Measurements from ENCODE around the gene COL9A2. TPM values are rescaled to one million over a fixed set of nuclear protein-coding genes. Genes with fewer than 3 reads are reported as not detected.

Gene COL9A2
- total RNA-seq, 1 donor from 2014 or later: 2.1 TPM

DNA sequence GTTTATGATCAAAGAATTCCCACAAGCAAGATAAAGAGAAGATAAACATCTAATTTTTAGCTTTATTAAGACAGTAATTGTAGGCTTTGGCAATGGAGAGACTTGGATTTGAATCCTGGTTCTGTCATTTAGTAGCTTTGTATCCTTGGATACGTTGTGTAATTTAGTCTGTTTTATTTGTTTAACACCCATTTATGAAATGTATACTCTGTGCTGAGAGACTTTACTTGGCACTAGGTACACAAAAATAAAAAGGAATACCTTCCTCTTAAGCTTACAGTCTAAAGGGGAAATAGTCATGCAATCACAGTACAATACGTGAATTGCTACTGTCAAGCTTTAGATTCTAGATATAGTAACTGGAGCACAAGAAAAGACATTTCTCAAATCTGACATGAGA lies 35.2 kb downstream of the COL9A2 start:
- TF ChIP-seq, protein P1, sequence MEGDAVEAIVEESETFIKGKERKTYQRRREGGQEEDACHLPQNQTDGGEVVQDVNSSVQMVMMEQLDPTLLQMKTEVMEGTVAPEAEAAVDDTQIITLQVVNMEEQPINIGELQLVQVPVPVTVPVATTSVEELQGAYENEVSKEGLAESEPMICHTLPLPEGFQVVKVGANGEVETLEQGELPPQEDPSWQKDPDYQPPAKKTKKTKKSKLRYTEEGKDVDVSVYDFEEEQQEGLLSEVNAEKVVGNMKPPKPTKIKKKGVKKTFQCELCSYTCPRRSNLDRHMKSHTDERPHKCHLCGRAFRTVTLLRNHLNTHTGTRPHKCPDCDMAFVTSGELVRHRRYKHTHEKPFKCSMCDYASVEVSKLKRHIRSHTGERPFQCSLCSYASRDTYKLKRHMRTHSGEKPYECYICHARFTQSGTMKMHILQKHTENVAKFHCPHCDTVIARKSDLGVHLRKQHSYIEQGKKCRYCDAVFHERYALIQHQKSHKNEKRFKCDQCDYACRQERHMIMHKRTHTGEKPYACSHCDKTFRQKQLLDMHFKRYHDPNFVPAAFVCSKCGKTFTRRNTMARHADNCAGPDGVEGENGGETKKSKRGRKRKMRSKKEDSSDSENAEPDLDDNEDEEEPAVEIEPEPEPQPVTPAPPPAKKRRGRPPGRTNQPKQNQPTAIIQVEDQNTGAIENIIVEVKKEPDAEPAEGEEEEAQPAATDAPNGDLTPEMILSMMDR (IDR thresholded peaks at IDR 0.05): no peak
- H3K36me3 Mint-ChIP-seq (ENCODE audit: unreplicated experiment): peaks cover 37% of the 10 kb centered on the region
- no peaks in the 10 kb centered on the region for H3K4me1 Mint-ChIP-seq (ENCODE audit: unreplicated experiment)
- DNase-seq (ENCODE audit: extremely low spot score, unreplicated experiment): no peak
- no peaks in the 10 kb centered on the region for H3K9me3 Mint-ChIP-seq (ENCODE audit: unreplicated experiment)
- H3K4me3 Mint-ChIP-seq (ENCODE audit: unreplicated experiment): no peak overlapping the region
- no peaks in the 10 kb centered on the region for H3K27me3 Mint-ChIP-seq (ENCODE audit: unreplicated experiment)
- no peak overlapping the region for H3K27ac Mint-ChIP-seq (ENCODE audit: unreplicated experiment)

DNA sequence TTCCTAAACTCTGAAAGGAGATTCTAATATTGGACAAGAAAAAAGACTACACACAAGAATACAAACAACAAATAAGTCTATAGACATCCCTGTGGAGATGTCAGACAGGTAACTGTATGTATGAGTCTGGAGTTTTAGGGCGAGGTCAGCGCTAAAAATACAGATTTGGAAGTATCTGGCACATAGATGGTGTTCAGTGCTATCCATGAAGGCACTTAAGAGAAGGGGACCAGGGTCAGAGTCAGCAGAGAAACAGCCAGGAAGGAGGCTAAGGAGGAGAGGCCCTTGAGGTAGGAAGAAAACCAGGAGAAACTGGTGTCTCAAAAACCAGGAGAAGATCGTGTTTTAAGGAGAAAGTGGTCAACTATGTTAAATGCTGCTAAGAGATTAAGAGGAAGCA lies 41.0 kb downstream of the COL9A2 start:
- no peaks in the 10 kb centered on the region for H3K27me3 Mint-ChIP-seq (ENCODE audit: unreplicated experiment)
- DNase-seq (ENCODE audit: extremely low spot score, unreplicated experiment): peak; percentile 36
- no peaks in the 10 kb centered on the region for H3K9me3 Mint-ChIP-seq (ENCODE audit: unreplicated experiment)
- no peak overlapping the region for H3K4me3 Mint-ChIP-seq (ENCODE audit: unreplicated experiment)
- TF ChIP-seq, protein P1 (IDR thresholded peaks at IDR 0.05): no peak
- H3K27ac Mint-ChIP-seq (ENCODE audit: unreplicated experiment): no peak overlapping the region
- no peaks in the 10 kb centered on the region for H3K4me1 Mint-ChIP-seq (ENCODE audit: unreplicated experiment)
- H3K36me3 Mint-ChIP-seq (ENCODE audit: unreplicated experiment): peaks cover 39% of the 10 kb centered on the region

DNA sequence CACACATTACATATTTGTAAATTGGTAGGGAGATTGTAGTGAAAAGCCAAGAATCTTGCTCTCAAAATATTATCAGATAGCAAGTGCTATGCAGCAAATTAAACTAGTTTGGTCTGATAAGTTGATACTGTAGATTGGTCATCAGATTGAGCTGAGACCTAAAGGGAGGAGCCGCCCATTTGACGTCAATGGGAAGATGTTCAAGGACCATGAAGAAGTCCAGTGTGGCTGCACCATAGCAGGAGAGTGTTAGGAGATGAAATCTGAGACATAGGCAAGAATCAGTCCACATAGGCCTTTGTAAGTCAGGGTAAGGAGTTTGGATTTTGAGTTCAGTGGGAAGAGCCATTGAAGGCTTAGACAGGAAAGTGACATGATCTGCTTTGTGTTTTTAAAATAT lies 42.8 kb downstream of the COL9A2 start:
- no peaks in the 10 kb centered on the region for H3K9me3 Mint-ChIP-seq (ENCODE audit: unreplicated experiment)
- H3K36me3 Mint-ChIP-seq (ENCODE audit: unreplicated experiment): peaks cover 49% of the 10 kb centered on the region
- no peak overlapping the region for H3K4me3 Mint-ChIP-seq (ENCODE audit: unreplicated experiment)
- DNase-seq (ENCODE audit: extremely low spot score, unreplicated experiment): no peak
- no peak overlapping the region for H3K27ac Mint-ChIP-seq (ENCODE audit: unreplicated experiment)
- H3K4me1 Mint-ChIP-seq (ENCODE audit: unreplicated experiment): no peaks in the 10 kb centered on the region
- H3K27me3 Mint-ChIP-seq (ENCODE audit: unreplicated experiment): no peaks in the 10 kb centered on the region
- TF ChIP-seq, protein P1 (IDR thresholded peaks at IDR 0.05): no peak

DNA sequence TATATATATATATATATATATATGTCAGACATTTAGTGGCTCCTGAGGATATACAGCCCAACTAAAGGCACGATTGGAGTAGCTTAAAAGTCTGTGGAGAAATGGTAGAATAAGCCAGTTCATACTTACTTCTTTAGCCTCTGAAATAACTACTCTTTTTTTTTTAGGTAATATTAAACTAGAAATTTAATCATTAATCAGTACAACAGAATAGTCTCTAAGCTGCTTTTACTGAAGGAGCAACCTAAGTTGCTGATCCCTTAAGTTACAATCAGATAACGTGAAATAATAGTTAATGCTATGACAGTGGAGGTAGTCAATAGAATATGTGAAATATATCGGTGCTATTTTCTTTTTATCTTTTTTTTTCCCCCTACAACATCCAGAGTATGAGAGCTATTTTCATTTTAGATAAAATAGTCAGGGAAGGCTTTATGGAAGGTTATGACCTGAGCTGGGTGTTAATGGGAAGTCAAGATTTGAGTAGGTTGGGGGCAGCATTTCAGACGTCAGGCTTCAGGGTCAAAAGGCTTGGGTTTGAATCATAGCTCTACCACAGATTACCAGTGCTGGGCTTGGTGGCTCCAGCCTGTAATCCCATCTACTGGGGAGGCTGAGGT lies 43.4 kb downstream of the COL9A2 start:
- Mint-ChIP-seq H3K4me3 (ENCODE audit: unreplicated experiment) (no peak overlapping the region), H3K27me3 (ENCODE audit: unreplicated experiment) (no peaks in the 10 kb centered on the region), H3K27ac (ENCODE audit: unreplicated experiment) (no peak overlapping the region), H3K4me1 (ENCODE audit: unreplicated experiment) (no peaks in the 10 kb centered on the region), H3K9me3 (ENCODE audit: unreplicated experiment) (no peaks in the 10 kb centered on the region), H3K36me3 (ENCODE audit: unreplicated experiment) (peaks cover 42% of the 10 kb centered on the region)
- no peak for DNase-seq (ENCODE audit: extremely low spot score, unreplicated experiment)
- TF ChIP-seq, protein P1 (IDR thresholded peaks at IDR 0.05): no peak

DNA sequence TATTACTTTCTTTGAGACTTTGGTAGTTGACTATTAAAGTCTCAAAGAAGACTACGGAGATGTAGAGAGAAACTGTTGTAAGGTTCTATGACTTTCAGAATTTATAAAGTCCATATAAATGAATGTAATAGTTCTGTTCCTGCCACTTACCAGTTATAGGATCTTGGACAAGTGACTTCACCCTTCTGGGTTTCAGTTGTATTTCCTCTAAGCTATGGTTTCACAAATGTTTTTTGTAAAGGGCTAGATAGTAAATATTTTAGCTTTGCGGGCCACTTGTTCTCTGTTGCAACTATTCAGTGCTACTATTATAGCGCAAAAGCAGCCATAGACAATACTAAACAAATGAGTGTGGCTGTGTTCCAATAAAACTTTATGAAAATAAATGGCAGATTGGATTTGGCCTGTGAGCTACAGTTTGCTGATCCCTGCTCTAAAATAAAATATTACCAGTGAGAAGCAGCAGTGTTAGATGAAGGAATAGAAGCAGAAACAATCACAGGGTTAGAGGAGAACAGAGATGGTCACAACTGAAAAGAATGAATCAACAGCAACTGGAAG lies 44.4 kb downstream of the COL9A2 start:
- TF ChIP-seq, protein P1 (IDR thresholded peaks at IDR 0.05): no peak
- Mint-ChIP-seq H3K27me3 (ENCODE audit: unreplicated experiment) (no peaks in the 10 kb centered on the region), H3K27ac (ENCODE audit: unreplicated experiment) (no peak overlapping the region), H3K4me1 (ENCODE audit: unreplicated experiment) (peaks cover 2% of the 10 kb centered on the region), H3K36me3 (ENCODE audit: unreplicated experiment) (peaks cover 48% of the 10 kb centered on the region), H3K9me3 (ENCODE audit: unreplicated experiment) (no peaks in the 10 kb centered on the region), H3K4me3 (ENCODE audit: unreplicated experiment) (no peak overlapping the region)
- no peak for DNase-seq (ENCODE audit: extremely low spot score, unreplicated experiment)

All from osteocyte (in vitro differentiated cells).